Rectal smooth muscle tissue (tissue), 1 donor: ENCODE measurements around the gene CPNE5.
A peak's percentile ranks its signal among the peaks of the same experiment; 100 is the strongest.

ENCODE experiments used
- H3K27ac ChIP-seq: one replicate; pipeline ENCODE4 v1.7.0; 2013; ENCODE audit warnings: low read depth, low read length, inconsistent platforms
- H3K27me3 ChIP-seq: one replicate; pipeline ENCODE4 v1.7.0; 2013; ENCODE audit warnings: low read length; ENCODE audit not compliant: control insufficient read depth, insufficient read depth
- H3K36me3 ChIP-seq: one replicate; pipeline ENCODE4 v1.7.0; 2013; ENCODE audit warnings: low read length; ENCODE audit not compliant: control insufficient read depth, insufficient read depth
- H3K4me1 ChIP-seq: one replicate; pipeline ENCODE4 v1.7.0; 2013; ENCODE audit warnings: low read length; ENCODE audit not compliant: control insufficient read depth, insufficient read depth
- H3K4me3 ChIP-seq: one replicate; pipeline ENCODE4 v1.7.0; 2013; ENCODE audit warnings: low read length
- H3K9ac ChIP-seq: one replicate; pipeline ENCODE4 v1.7.0; 2013; ENCODE audit warnings: low read length

CPNE5 gene

GRCh38 chr6:36852481-36853147 lies 13.4 kb upstream of the CPNE5 start:
- Histone ChIP-seq H3K27ac (no peak overlapping the region), H3K4me1 (peaks cover 5% of the 10 kb centered on the region), H3K36me3 (peaks cover 5% of the 10 kb centered on the region), H3K9ac (no peak overlapping the region), H3K4me3 (no peak overlapping the region), H3K27me3 (no peaks in the 10 kb centered on the region)

DNA sequence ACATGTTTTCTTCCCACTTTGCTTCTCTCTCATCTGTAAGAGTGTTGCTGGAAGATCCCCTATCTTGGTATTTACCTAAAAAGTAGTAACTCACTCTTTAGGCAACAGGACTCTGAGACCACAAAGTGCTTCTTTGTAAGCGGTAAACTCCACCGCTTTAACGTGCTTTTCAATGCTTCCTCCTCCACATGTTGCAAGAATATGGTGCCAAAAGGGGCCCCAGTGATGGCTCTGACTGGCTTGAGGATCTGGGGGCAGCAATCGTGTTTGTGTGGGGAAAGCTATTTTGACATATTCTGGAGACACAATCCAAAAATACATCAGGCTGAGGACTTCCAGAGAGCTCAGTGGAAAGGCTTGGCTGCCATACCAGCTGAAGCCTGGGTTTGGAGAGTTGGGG lies 12.4 kb upstream of the CPNE5 start:
- peak overlapping the region; percentile 19 for H3K27ac ChIP-seq
- peaks cover 5% of the 10 kb centered on the region for H3K4me1 ChIP-seq

GRCh38 chr6:36851149-36851614 lies 11.9 kb upstream of the CPNE5 start:
- peaks cover 5% of the 10 kb centered on the region for H3K36me3 ChIP-seq
- H3K4me1 ChIP-seq = peaks cover 5% of the 10 kb centered on the region
- peak overlapping the region; percentile 19 for H3K27ac ChIP-seq
- no peak overlapping the region for H3K4me3 ChIP-seq
- no peaks in the 10 kb centered on the region for H3K27me3 ChIP-seq
- no peak overlapping the region for H3K9ac ChIP-seq

More for the DNA sequence above, 12.4 kb upstream of the CPNE5 start:
- Histone ChIP-seq H3K36me3 (peaks cover 5% of the 10 kb centered on the region), H3K4me3 (no peak overlapping the region), H3K27me3 (no peaks in the 10 kb centered on the region), H3K9ac (no peak overlapping the region)

- Histone ChIP-seq H3K9ac (no peak overlapping the region), H3K36me3 (no peaks in the 10 kb centered on the region), H3K4me1 (peaks cover 5% of the 10 kb centered on the region), H3K27me3 (no peaks in the 10 kb centered on the region), H3K4me3 (no peak overlapping the region), H3K27ac (no peak overlapping the region)
Measured at GRCh38 chr6:36850021-36850420, 10.8 kb upstream of the CPNE5 start.

- Histone ChIP-seq H3K27ac (no peak overlapping the region), H3K4me3 (no peak overlapping the region), H3K27me3 (no peaks in the 10 kb centered on the region), H3K36me3 (no peaks in the 10 kb centered on the region), H3K9ac (no peak overlapping the region), H3K4me1 (peaks cover 5% of the 10 kb centered on the region)
Measured at GRCh38 chr6:36848658-36849441, 9.6 kb upstream of the CPNE5 start.

DNA sequence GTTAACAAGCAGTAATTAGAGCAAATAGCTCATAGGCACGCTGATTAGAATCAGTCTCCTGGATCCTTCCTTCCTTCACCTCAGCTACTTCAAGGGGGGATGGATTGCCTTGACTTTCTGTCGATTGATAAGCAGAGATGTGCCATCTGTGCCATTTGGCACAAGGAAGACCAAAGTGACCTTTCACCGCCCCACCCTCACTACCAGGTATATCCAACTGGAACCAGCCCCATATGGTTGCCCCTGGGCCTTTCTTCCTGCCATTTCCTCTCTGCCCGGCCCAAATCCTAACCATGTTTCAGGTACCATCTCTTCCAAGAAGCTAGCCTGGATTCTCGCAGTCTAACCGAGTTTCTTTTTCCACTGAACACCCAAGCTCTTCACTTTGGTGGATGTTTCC lies 8.7 kb upstream of the CPNE5 start:
- no peak overlapping the region for H3K9ac ChIP-seq

GRCh38 chr6:36847152-36847551 lies 7.9 kb upstream of the CPNE5 start:
- H3K27ac ChIP-seq = no peak overlapping the region
- no peaks in the 10 kb centered on the region for H3K36me3 ChIP-seq
- no peaks in the 10 kb centered on the region for H3K27me3 ChIP-seq
- H3K4me3 ChIP-seq = no peak overlapping the region
- H3K9ac ChIP-seq = no peak overlapping the region
- peaks cover 5% of the 10 kb centered on the region for H3K4me1 ChIP-seq

More for the DNA sequence above, 8.7 kb upstream of the CPNE5 start:
- Histone ChIP-seq H3K4me1 (peaks cover 5% of the 10 kb centered on the region), H3K36me3 (no peaks in the 10 kb centered on the region), H3K4me3 (no peak overlapping the region), H3K27me3 (no peaks in the 10 kb centered on the region), H3K27ac (no peak overlapping the region)

- H3K4me3 ChIP-seq = no peak overlapping the region
- no peak overlapping the region for H3K27ac ChIP-seq
- H3K9ac ChIP-seq = no peak overlapping the region
- no peaks in the 10 kb centered on the region for H3K36me3 ChIP-seq
- H3K27me3 ChIP-seq = peaks cover 3% of the 10 kb centered on the region
- no peaks in the 10 kb centered on the region for H3K4me1 ChIP-seq
Measured at GRCh38 chr6:36845233-36845632, 6.0 kb upstream of the CPNE5 start.

- H3K4me1 ChIP-seq = no peaks in the 10 kb centered on the region
- no peak overlapping the region for H3K4me3 ChIP-seq
- peaks cover 6% of the 10 kb centered on the region for H3K27me3 ChIP-seq
- H3K36me3 ChIP-seq = no peaks in the 10 kb centered on the region
- no peak overlapping the region for H3K27ac ChIP-seq
- no peak overlapping the region for H3K9ac ChIP-seq
Measured at GRCh38 chr6:36844232-36845170, 5.3 kb upstream of the CPNE5 start.

GRCh38 chr6:36843170-36843569 lies 3.9 kb upstream of the CPNE5 start:
- Histone ChIP-seq H3K4me1 (no peaks in the 10 kb centered on the region), H3K9ac (no peak overlapping the region), H3K27me3 (peaks cover 11% of the 10 kb centered on the region), H3K4me3 (no peak overlapping the region), H3K36me3 (no peaks in the 10 kb centered on the region), H3K27ac (no peak overlapping the region)

- no peak overlapping the region for H3K9ac ChIP-seq
- peaks cover 11% of the 10 kb centered on the region for H3K27me3 ChIP-seq
- H3K27ac ChIP-seq = no peak overlapping the region
- H3K36me3 ChIP-seq = no peaks in the 10 kb centered on the region
- H3K4me1 ChIP-seq = no peaks in the 10 kb centered on the region
- H3K4me3 ChIP-seq = no peak overlapping the region
Measured at GRCh38 chr6:36841756-36842155, 2.5 kb upstream of the CPNE5 start.
